Measurements from ENCODE around the gene ITPK1. TPM values are rescaled to one million over a fixed set of nuclear protein-coding genes. Genes with fewer than 3 reads are reported as not detected.

The ITPK1 gene
- total RNA-seq, 1 experiment from 2014 or later, result 25.9 TPM

DNA sequence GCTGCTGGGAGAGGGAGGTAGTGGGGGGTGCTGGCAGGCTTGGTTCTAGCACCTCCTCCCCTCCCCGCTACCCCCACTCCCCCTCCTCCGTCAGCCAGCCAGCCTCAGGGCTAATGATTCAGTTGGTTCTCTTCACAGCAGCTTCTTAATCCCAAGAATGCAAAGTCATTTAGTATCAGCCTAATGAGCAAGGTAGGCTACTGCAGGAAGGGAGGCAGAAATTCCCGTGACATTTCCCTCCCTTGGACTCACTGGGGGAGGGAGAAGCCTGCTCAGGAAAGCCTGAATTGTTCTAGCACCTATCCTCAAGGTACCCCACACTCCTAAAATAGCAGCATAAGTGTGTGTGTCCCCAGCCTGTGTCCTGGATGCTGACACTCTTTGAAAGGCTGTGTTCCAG, 29.8 kb downstream of the ITPK1 start:
- 0 out of 2 replicates have a peak, but pooled peaks cover 5% of the 10 kb centered on the region for H3K4me1 ChIP-seq (ENCODE audit: control insufficient read depth, insufficient read depth, low read length)
- ChIA-PET CTCF (no interaction called here), POLR2A (interaction anchor here (0.6 kb wide), 1 partner anchor 20 kb away, joined by 20 read pairs; no protein-coding TSS in a partner anchor)
- H3K27me3 ChIP-seq (ENCODE audit: control insufficient read depth, insufficient read depth, low read length), result no peaks in the 10 kb centered on the region
- H3K4me3 ChIP-seq (ENCODE audit: low read depth in 2 of 2, low read length in 2 of 2), result no peak overlapping the region
- no peak overlapping the region for H3K27ac ChIP-seq (ENCODE audit: low read length)
- no peaks in the 10 kb centered on the region for H3K36me3 ChIP-seq (ENCODE audit: control insufficient read depth, insufficient read depth, low read length)
- DNase-seq (ENCODE audit: low read depth, low spot score) (no peak), ATAC-seq (0 out of 2 replicates have a peak, but pooled peaks have one; percentile 33)
- no peaks in the 10 kb centered on the region for H3K9me3 ChIP-seq (ENCODE audit: control insufficient read depth, insufficient read depth, low read depth, low read length)
- in situ Hi-C loops (cut with HindIII; ENCODE audit: low pct_unique_long_range_greater_than_20kb, low sequenced_read_pairs), result no loop called here
- no peak for TF ChIP-seq SIN3A (IDR thresholded peaks at IDR 0.05; ENCODE audit: borderline replicate concordance, insufficient read depth, low read depth, low read length)
- TF ChIP-seq, protein P1, sequence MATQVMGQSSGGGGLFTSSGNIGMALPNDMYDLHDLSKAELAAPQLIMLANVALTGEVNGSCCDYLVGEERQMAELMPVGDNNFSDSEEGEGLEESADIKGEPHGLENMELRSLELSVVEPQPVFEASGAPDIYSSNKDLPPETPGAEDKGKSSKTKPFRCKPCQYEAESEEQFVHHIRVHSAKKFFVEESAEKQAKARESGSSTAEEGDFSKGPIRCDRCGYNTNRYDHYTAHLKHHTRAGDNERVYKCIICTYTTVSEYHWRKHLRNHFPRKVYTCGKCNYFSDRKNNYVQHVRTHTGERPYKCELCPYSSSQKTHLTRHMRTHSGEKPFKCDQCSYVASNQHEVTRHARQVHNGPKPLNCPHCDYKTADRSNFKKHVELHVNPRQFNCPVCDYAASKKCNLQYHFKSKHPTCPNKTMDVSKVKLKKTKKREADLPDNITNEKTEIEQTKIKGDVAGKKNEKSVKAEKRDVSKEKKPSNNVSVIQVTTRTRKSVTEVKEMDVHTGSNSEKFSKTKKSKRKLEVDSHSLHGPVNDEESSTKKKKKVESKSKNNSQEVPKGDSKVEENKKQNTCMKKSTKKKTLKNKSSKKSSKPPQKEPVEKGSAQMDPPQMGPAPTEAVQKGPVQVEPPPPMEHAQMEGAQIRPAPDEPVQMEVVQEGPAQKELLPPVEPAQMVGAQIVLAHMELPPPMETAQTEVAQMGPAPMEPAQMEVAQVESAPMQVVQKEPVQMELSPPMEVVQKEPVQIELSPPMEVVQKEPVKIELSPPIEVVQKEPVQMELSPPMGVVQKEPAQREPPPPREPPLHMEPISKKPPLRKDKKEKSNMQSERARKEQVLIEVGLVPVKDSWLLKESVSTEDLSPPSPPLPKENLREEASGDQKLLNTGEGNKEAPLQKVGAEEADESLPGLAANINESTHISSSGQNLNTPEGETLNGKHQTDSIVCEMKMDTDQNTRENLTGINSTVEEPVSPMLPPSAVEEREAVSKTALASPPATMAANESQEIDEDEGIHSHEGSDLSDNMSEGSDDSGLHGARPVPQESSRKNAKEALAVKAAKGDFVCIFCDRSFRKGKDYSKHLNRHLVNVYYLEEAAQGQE (IDR thresholded peaks at IDR 0.05; ENCODE audit: insufficient read depth in 1 of 2, low read depth in 2 of 2, low read length in 1 of 2), result no peak
- TF ChIP-seq TCF7L2 (IDR thresholded peaks at IDR 0.05; ENCODE audit: low read depth, low read length), result no peak
- TF ChIP-seq CTCF (IDR thresholded peaks at IDR 0.05), result no peak
- intact Hi-C loops (cut with micrococcal nuclease; ENCODE audit: unreplicated experiment), result no loop called here
- no TSS peak for BruUV-seq (replicated peaks)

- Histone ChIP-seq H3K4me3 (ENCODE audit: low read depth in 2 of 2, low read length in 2 of 2) (no peak overlapping the region), H3K4me1 (ENCODE audit: control insufficient read depth, insufficient read depth, low read length) (0 out of 2 replicates have a peak, but pooled peaks cover 5% of the 10 kb centered on the region), H3K36me3 (ENCODE audit: control insufficient read depth, insufficient read depth, low read length) (no peaks in the 10 kb centered on the region), H3K9me3 (ENCODE audit: control insufficient read depth, insufficient read depth, low read depth, low read length) (no peaks in the 10 kb centered on the region), H3K27ac (ENCODE audit: low read length) (no peak overlapping the region), H3K27me3 (ENCODE audit: control insufficient read depth, insufficient read depth, low read length) (no peaks in the 10 kb centered on the region)
- in situ Hi-C loops (cut with HindIII; ENCODE audit: low pct_unique_long_range_greater_than_20kb, low sequenced_read_pairs), result no loop called here
- no TSS peak for BruUV-seq (replicated peaks)
- CTCF ChIA-PET, result no interaction called here
- intact Hi-C loops (cut with micrococcal nuclease; ENCODE audit: unreplicated experiment), result no loop called here
- ATAC-seq (no peak), DNase-seq (ENCODE audit: low read depth, low spot score) (no peak)
- TF ChIP-seq CTCF (IDR thresholded peaks at IDR 0.05), result no peak
- TF ChIP-seq, protein P1 (IDR thresholded peaks at IDR 0.05; ENCODE audit: insufficient read depth in 1 of 2, low read depth in 2 of 2, low read length in 1 of 2), result no peak
- TF ChIP-seq SIN3A (IDR thresholded peaks at IDR 0.05; ENCODE audit: borderline replicate concordance, insufficient read depth, low read depth, low read length), result no peak
- POLR2A ChIA-PET, result interaction anchor here (0.6 kb wide), 1 partner anchor 20 kb away, joined by 20 read pairs; no protein-coding TSS in a partner anchor
Observed at GRCh38 chr14:93084866-93085857, 30.6 kb downstream of the ITPK1 start.

Data from Panc1 (cell line).